Endothelial cell of umbilical vein (primary cell): ENCODE results near the gene KCNJ4. TPM values are rescaled to one million over a fixed set of nuclear protein-coding genes. Genes with fewer than 3 reads are reported as not detected.

Experiments used
- BruUV-seq: library from RNA; stranded (reverse); fragments of 400-500 nt; replicated peaks from 2 replicates; lab custom pipeline; 2021; lab: Mats Ljungman, UMichigan
- CTCF ChIA-PET: fragments of 300-600, 350-600 bp; sonication (Branson Sonifier 250); formaldehyde crosslinking; loops from one replicate; lab custom pipeline; 2021; ENCODE audit warnings: antibody characterized with exemption, inconsistent platforms; lab: Charles Lee
- POLR2A ChIA-PET: fragments of 300-600, 350-600 bp; sonication (Branson Sonifier 250); formaldehyde crosslinking; loops from one replicate; lab custom pipeline; 2021; ENCODE audit warnings: antibody characterized with exemption, inconsistent platforms; lab: Charles Lee
- DNase-seq: peaks from one replicate; pipeline ENCODE4 v3.0.0-alpha.2; 2011; ENCODE audit warnings: low read depth, low spot score
- FAIRE-seq: peaks from 2 replicates; lab custom pipeline; 2011; peaks lifted over from hg19 to GRCh38; lab: Jason Lieb, UNC
- H2AFZ ChIP-seq: 2 replicates; pipeline ENCODE4 v1.6.0; 2012; ENCODE audit warnings: low read depth, low read length, control low read depth, inconsistent platforms
- H3K27ac ChIP-seq: 2 replicates; pipeline ENCODE4 v1.5.1; 2011; ENCODE audit warnings: low read depth, mild to moderate bottlenecking, control low read depth, low read length, moderate library complexity; ENCODE audit not compliant: insufficient read depth
- H3K27me3 ChIP-seq, 2 experiments: 2 replicates each; pipeline versions ENCODE4 v1.6.0 to v1.6.1; 2011; ENCODE audit warnings: low read length in 2 of 2, mixed read lengths in 1 of 2; ENCODE audit not compliant: control insufficient read depth in 2 of 2, insufficient read depth in 2 of 2
- H3K36me3 ChIP-seq, 2 experiments: 2 replicates in 1 of 2; 3 replicates in 1 of 2; pipeline ENCODE4 v1.5.1; 2011; ENCODE audit warnings: low read length in 2 of 2, mild to moderate bottlenecking in 1 of 2, moderate library complexity in 1 of 2; ENCODE audit not compliant: control insufficient read depth in 2 of 2, insufficient read depth in 2 of 2; ENCODE audit errors: extremely low read depth in 1 of 2
- H3K4me1 ChIP-seq: 3 replicates; pipeline ENCODE4 v1.5.1; 2011; ENCODE audit warnings: mild to moderate bottlenecking, low read length; ENCODE audit not compliant: control insufficient read depth, insufficient read depth; ENCODE audit errors: extremely low read depth
- H3K4me2 ChIP-seq: 2 replicates; pipeline ENCODE4 v1.6.1; 2011; ENCODE audit warnings: low read length, control low read depth, mixed read lengths; ENCODE audit not compliant: insufficient read depth
- H3K4me3 ChIP-seq, 3 experiments: fragments of 200-600 bp in 1 of 3; sonication (generic), shearing (Covaris generic) in 1 of 3; replicated peaks in 1 of 3; 2 replicates each; pipeline ENCODE4 v1.5.1; 2011 to 2016; ENCODE audit warnings: control low read depth in 3 of 3, low read length in 3 of 3, mild to moderate bottlenecking in 2 of 3, inconsistent platforms in 1 of 3, low read depth in 1 of 3, moderate library complexity in 1 of 3; ENCODE audit not compliant: insufficient read depth in 1 of 3
- H3K79me2 ChIP-seq: 2 replicates; pipeline ENCODE4 v1.6.0; 2012; ENCODE audit warnings: low read length, inconsistent platforms; ENCODE audit not compliant: control insufficient read depth, insufficient read depth
- H3K9ac ChIP-seq: replicated peaks from 2 replicates; pipeline ENCODE3; 2011; ENCODE audit warnings: low read length, control low read depth; ENCODE audit not compliant: insufficient read depth; ENCODE audit errors: extremely low read depth
- H3K9me1 ChIP-seq: replicated peaks from 3 replicates; pipeline ENCODE4 v1.6.0; 2011; ENCODE audit warnings: mild to moderate bottlenecking, low read length; ENCODE audit not compliant: control insufficient read depth, insufficient read depth; ENCODE audit errors: extremely low read depth
- H3K9me3 ChIP-seq: replicated peaks from 2 replicates; pipeline ENCODE4 v1.5.1; 2012; ENCODE audit warnings: low read length, inconsistent platforms; ENCODE audit not compliant: control insufficient read depth, insufficient read depth
- H4K20me1 ChIP-seq: replicated peaks from 2 replicates; pipeline ENCODE3; 2011; ENCODE audit warnings: mild to moderate bottlenecking, low read length; ENCODE audit not compliant: control insufficient read depth, insufficient read depth; ENCODE audit errors: extremely low read depth
- CTCF ChIP-seq, 2 donors: IDR thresholded peaks; 1 replicate in 1 of 2; 2 replicates in 1 of 2; pipeline ENCODE4 v1.5.1; 2011; ENCODE audit warnings: low read length in 2 of 2, mild to moderate bottlenecking in 2 of 2, moderate library complexity in 2 of 2, control low read depth in 1 of 2, inconsistent platforms in 1 of 2, low read depth in 1 of 2; ENCODE audit not compliant: insufficient read depth in 1 of 2; ENCODE audit errors: extremely low read depth in 1 of 2
- EZH2 ChIP-seq: IDR thresholded peaks from 2 replicates; pipeline ENCODE4 v1.6.1; 2012; ENCODE audit warnings: borderline replicate concordance, low read depth, mild to moderate bottlenecking, moderate library complexity, low read length, inconsistent platforms; ENCODE audit not compliant: severe bottlenecking
- FOS ChIP-seq: IDR thresholded peaks from 2 replicates; pipeline ENCODE4 v1.6.1; 2011; ENCODE audit warnings: mild to moderate bottlenecking, low read length, moderate library complexity, borderline replicate concordance; ENCODE audit not compliant: insufficient read depth
- GATA2 ChIP-seq: IDR thresholded peaks from 2 replicates; pipeline ENCODE4 v1.7.0; 2011; ENCODE audit warnings: low read depth, mild to moderate bottlenecking, moderate library complexity, mixed read lengths, low read length; ENCODE audit not compliant: insufficient read length, insufficient read depth
- JUN ChIP-seq: IDR thresholded peaks from 2 replicates; pipeline ENCODE4 v1.6.1; 2011; ENCODE audit warnings: borderline replicate concordance, low read depth; ENCODE audit not compliant: insufficient read length, insufficient read depth
- MAX ChIP-seq: IDR thresholded peaks from 2 replicates; pipeline ENCODE4 v1.6.1; 2011; ENCODE audit not compliant: insufficient read depth, insufficient read length
- MYC ChIP-seq: IDR thresholded peaks from one replicate; pipeline ENCODE4 v1.6.1; 2011; ENCODE audit warnings: mild to moderate bottlenecking, low read depth, low read length
- POLR2A ChIP-seq: IDR thresholded peaks from 2 replicates; pipeline ENCODE4 v1.6.1; 2012; ENCODE audit warnings: low read depth, mild to moderate bottlenecking, control low read depth, low read length
- POLR2AphosphoS5 ChIP-seq: IDR thresholded peaks from 2 replicates; pipeline ENCODE4 v1.6.1; 2012; ENCODE audit warnings: low read depth, mild to moderate bottlenecking, control low read depth, low read length, moderate library complexity; ENCODE audit not compliant: insufficient read depth
- dilution Hi-C: fragments of 300-500 bp; cut with MboI; formaldehyde crosslinking; loops from one replicate; pipeline ENCODE4 v1.15.0; 2019; ENCODE audit warnings: low sequenced_read_pairs; ENCODE audit not compliant: extremely low pct_ligation_motif_present
- intact Hi-C: fragments of 100-400 bp; cut with micrococcal nuclease; formaldehyde crosslinking; loops from one replicate; pipeline ENCODE4 v1.10.0; 2022
- polyA plus RNA-seq, 4 experiments: library from polyadenylated mRNA; depleted of rRNA in 3 of 4; stranded (reverse) in 3 of 4; unstranded in 1 of 4; fragments of >200 nt; gene quantifications; 2 replicates each; pipeline versions ENCODE4 v1.2.1 to v1.2.3, GENCODE V29; 2011 to 2012; ENCODE audit warnings: missing spikeins in 1 of 4
- total RNA-seq: library from RNA; stranded (reverse); gene quantifications from 2 replicates; pipeline ENCODE4 v1.2.3, GENCODE V29; 2021

The KCNJ4 gene
- total and polyA plus RNA-seq, 2 donors (not counting 3 experiments of a cell fraction or from before 2014, with no cell fraction given), result not detected

DNA sequence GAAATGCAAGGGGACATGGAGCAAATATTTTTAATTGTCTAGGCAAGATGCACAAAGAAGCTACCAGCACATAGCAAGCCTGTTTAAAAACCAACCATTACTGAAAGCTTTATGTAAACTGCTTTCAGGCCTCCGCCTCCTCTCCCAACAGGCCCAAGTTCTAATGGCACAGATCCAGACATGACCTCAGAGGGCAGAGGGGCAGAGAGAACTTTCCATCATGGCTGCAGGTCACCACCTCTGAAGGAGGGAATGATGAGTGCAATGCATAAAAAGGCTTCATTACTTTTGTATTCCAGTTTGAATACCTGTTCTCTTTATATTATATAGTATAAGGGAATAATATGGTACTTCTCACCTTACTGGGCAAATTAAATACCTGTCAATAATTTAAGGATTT is 35.9 kb upstream of the KCNJ4 start:
- Histone ChIP-seq H3K4me3 (no peak overlapping the region), H3K9me1 (no peaks in the 10 kb centered on the region), H4K20me1 (peaks cover 11% of the 10 kb centered on the region), H2AFZ (no peak overlapping the region), H3K4me2 (no peak overlapping the region), H3K27me3 (no peaks in the 10 kb centered on the region), H3K9me3 (no peaks in the 10 kb centered on the region), H3K4me1 (peaks cover 7% of the 10 kb centered on the region), H3K79me2 (peaks cover 55% of the 10 kb centered on the region), H3K36me3 (peaks cover 51 to 80% of the 10 kb centered on the region in 2 experiments), H3K27ac (no peak overlapping the region), H3K9ac (no peak overlapping the region)
- ChIA-PET POLR2A (interaction anchor here (1.0 kb wide), 1 partner anchor 11 kb away, joined by 5 read pairs; no protein-coding TSS in a partner anchor), CTCF (interaction anchor here (1.8 kb wide), 1 partner anchor 11 kb away, joined by 8 read pairs; no protein-coding TSS in a partner anchor)
- intact Hi-C loops, result no loop called here
- dilution Hi-C loops, result no loop called here
- DNase-seq, result peak; percentile 29
- no TSS peak for BruUV-seq
- no peak for FAIRE-seq
- TF ChIP-seq GATA2, result no peak
- TF ChIP-seq JUN, result no peak
- no peak for TF ChIP-seq MYC
- TF ChIP-seq POLR2AphosphoS5, result no peak
- no peak for TF ChIP-seq CTCF (IDR thresholded peaks at IDR 0.05; ENCODE audit: extremely low read depth in 1 of 2, insufficient read depth in 1 of 2, low read depth in 1 of 2, low read length in 2 of 2)
- TF ChIP-seq EZH2, result no peak
- TF ChIP-seq FOS, result no peak
- no peak for TF ChIP-seq POLR2A
- TF ChIP-seq MAX, result no peak
